Bone marrow (tissue), 2 donors: ENCODE results near the gene AMFR.
"Not testable (repeated sequence)": the region's sequence is repeated elsewhere in the genome, so short reads cannot be mapped to it uniquely, and the experiment has no call there.

Experiments
- DNase-seq, 2 donors: peaks; one replicate each; lab custom pipeline; 2025; lab: John Stamatoyannopoulos, UW

The AMFR gene

DNA sequence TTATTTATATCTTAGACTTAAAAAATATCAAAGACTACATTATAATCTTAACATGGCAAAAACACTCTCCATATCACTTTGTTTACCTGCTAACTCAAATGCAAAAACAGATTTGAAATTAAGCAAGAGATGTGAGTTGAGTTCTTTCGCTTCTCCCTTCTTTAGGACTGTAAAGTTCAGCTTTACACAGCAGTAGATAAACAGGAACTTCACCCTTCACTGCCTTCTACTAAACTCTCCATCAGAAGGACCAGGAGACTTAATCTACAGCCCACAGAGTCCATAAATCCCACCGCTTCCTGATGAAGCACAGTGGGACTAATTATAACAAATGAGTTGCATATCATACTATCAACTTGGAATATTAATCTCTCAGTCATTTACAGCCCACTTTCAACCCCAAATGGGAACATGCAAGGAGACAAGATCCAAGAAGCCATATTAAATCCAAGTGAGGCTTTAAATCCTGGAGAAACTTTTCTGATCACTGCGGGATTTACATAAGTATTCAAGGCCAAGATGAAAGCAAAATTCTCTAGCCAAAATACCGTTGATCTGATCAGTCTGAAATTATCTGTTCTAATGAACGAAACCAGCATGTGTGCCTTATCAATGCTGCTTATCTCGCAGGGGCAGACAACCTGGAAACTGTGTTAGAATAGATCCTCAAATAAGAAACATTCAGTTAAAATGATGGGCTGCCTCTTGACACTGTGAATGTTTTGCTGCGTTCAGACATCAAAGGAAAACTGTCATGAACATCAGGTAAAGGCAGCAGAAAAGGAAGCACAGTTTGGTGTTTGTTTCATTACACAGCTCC is 1.6 kb downstream of the AMFR start:
- no peak for DNase-seq

DNA sequence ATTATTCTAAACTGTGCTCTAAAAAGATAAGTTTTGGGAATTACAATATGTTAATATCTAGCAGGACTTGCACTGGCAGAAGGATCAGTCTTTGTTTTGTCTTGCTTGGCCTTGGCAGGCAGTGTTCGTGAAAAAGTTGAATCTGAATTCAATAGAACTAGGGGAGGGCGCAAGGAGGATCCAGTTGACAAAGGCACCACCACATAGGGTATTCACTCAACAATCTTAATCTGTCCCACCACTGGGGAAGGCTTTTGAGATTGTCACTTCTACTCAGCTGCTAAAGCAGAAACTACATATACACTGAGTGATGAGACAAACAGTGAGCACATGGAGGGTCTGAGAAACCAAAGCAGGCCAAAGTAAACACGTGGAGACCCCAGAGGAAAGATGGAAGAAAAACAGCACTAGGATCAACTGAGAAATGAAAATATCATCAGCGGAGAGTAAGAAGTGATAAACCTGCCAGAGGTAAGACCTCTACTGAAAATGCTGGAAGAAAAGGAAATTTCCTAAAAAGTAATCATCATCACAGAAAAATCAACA is 2.4 kb downstream of the AMFR start:
- DNase-seq, result no peak

DNA sequence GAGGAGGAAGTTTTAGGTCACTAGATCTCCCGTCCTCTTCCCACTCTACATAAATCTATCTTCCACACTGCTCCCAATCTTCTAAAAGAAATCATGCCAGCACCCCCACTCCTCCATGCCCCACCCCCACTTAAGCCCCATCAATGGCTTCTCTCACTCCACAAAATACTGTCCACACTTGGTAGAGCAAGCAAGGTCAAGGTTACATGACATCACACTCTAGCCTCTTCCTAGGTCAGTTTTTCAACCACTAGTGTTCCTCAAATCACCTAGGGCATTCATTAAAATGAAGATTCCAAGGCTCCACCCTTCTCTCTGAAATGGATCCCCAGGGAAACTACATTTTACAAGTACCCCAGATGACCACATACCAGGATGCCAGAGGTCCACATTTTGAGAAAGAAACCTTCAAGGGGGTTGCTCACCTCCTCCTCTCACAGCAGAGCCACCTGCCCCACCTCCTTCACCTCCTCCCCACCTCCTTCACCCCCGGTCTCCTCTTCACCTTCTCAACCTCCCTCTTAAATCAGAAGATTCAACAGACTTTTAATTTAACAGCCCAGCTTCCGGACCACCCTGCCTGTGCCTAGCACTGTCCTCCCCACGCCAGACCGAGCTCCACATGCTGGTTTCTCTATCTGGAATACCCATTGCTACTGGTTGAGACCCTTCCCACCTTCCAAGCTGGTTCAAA is 3.2 kb downstream of the AMFR start:
- no peak for DNase-seq

DNA sequence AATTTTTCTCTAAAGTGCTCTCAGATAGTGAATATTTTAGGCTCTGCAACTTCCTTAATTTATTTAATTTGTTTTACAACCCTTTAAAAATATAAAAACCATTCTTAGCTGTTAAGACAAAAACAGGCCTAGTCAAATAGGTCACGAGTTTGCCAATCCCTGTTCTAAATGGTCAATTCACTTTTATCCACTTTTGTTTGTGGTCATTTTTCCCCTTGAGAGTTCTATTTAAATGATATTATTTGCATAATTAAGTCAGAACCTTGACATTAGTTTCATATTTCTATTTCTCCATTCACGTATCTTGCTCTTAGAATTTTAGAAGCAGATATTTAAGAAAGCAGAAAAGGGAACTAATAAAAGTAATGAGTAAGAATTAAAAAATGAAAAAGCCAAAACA is 4.0 kb downstream of the AMFR start:
- DNase-seq, result no peak

DNA sequence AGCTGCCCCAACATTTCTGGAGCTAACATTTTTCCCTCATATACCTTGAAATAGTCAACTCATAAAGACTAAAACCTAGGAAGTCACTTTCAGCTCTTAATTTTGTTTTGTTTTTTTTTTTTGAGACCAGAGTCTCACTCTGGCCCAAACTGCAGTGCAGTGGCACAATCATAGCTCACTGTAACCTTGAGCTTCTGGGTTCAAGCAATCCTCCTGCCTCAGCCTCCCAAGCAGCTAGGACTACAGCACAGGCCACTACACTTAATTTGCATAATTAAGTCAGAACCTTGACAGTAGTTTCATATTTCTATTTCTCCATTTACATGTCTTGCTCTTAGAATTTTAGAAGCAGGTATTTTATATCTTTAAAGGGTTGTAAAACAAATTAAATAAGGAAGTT is 4.7 kb downstream of the AMFR start:
- DNase-seq, result no peak

DNA sequence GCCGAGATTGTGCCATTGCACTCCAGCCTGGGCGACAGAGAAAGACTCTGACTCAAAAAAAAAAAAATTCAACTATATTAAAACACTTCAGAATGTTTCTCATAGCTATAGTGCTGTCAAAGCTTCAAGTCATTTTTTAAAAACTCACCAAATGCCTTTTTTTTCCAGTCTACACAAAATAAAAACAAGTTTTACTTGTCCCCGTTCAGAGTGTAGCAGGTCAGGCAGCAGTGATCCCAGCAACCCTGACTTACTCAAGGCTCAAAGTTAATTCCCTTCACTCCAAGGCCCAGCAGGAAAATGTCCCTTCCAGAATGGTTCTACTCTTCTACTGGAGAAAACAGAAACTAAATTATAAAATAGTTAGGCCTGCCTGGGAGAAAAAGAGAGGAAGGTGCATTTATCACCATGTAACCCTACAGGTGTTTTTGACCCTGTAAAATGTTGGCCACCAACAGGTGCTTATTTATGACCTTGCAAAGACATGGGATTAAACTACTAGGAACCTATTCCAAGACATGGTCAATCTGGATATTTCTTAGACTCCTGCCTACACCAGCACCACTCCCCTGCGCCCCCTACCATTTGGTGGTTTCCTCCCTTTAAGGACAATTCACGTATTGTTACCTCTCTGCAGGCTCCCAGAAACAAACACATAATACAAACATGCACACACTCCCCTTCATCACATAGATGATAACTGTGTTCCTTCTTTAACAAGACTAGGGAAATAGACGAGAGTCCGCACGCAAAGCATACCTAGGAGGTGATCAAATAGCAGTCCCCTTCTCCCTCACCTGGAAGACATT is 5.4 kb downstream of the AMFR start:
- no peak for DNase-seq

DNA sequence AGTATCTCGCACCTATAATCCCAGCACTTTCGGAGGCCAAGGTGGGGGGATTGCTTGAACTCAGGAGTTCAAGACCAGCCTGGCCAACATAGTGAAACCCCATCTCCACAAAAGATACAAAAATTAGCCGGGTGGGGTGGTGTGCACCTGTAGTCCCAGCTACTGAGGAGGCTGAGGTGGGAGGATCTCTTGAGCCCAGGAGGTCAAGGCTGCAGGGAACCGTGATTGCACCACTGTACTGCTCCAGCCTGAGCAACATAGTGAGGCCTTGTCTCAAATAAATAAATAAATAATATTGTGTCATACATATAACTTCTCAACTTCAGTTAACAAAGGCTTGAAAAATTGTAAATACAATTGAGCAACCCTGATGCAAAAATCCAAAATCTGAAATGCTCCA is 8.2 kb downstream of the AMFR start:
- DNase-seq, result no peak

DNA sequence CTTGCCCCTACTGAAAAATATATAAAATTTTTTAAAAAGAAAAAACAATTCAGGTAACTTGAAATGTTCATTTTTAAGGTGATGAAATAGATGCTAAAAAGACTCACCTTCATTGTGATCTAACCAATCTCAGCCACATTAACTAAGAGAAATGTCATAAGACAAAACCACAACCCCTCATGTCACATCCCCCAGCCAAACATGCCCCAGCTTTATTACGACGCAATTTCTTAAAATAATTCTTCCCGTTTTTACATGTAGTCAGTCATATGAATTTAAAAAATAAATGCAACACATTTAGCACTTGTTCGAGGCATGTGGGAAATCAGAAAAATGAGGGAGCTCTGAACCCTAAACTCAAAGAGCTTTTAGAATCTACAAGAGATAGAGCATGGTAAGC is 9.5 kb downstream of the AMFR start:
- peak in 1 of 2 donors; percentile 23 for DNase-seq

DNA sequence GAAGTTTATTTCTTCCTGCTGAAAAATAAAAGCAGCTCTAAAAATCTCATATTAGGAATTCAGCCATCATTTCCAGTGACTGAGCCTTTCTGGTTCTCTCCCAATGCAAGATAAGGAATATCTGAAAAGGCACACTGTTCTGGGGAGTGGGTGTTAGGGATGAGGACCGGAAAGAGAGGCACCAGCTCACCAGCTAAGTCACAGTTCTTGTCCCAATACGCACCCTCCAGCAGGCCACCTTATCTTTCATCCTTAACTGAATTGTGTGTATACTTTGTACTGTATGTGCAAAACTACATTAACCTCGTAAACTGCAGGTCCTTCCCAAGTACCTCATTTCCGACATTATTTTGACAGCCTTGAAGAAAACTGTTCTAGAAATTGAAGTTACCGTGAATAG is 11.0 kb downstream of the AMFR start:
- no peak for DNase-seq

DNA sequence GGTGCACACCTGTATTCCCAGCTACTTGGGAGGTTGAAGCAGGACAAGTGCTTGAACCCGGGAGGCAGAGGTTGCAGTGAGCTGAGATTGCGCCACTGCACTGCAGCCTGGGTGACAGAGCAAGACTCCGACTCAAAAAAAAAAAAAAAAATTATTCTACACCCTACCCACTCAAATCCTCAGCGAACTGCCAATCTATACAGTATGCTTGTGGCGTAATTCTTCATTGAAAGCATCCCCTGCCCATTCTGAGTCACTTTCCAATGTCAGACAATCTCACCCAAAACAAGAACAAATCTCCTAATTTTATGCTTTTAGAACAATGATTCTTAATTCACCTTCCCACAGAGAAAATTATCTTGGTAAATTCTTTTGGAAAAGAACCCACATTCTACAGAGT is 12.0 kb downstream of the AMFR start:
- DNase-seq, result no peak

DNA sequence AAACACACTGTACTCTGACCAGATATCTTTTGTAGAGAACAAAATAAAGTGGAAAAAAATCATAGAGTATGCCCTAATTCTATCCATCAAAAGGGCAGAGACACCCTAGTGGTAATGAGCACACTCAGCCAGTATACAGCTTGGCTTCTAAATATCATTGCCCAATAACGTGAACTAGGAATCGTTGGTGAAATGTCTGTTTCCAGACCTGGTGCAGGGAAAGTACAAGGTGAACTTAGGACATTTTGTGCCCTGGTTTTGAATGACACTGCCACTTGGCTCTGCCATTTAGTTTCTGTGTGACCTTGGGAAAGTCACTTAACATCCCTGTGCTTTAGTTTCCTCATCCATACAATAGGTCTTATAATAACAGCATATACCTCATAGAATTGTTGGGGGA is 13.7 kb downstream of the AMFR start:
- no peak for DNase-seq

DNA sequence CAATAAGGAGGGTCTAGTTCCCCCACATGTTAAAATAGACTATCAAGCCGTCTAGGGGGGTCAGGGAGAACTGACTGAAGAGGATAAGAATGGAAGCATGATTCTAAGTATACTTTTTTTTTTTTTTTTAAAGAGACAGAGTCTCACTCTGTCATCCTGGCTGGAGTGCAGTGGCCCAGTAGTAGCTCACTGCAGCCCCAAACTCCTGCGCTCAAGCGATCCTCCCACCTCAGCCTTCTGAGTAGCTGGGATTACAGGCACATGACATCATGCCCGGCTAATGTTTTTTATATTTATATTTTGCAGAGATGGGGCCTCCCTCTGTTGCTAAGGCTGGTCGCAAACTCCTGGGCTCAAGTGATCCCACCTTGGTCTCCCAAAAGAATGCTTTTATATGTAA is 14.2 kb downstream of the AMFR start:
- DNase-seq, result no peak

DNA sequence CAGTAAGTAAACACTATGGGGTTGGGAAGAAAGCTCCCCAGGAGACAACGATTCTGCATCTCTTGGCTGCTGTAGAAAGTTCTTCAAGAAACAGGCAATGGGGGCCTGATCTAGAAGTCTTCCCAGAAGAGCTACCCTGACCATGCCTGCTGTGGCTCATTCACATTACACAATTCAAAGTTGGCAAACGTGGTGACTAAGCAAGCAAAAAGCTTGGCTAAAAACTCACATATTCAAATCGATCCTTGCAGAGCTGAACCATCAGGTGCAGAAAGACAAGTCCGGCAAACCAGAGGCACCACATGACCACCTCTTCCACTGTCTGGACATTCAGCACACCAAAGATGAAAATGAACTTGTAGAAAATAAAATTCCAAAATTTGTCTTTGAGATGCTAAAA is 16.1 kb downstream of the AMFR start:
- DNase-seq, result no peak

DNA sequence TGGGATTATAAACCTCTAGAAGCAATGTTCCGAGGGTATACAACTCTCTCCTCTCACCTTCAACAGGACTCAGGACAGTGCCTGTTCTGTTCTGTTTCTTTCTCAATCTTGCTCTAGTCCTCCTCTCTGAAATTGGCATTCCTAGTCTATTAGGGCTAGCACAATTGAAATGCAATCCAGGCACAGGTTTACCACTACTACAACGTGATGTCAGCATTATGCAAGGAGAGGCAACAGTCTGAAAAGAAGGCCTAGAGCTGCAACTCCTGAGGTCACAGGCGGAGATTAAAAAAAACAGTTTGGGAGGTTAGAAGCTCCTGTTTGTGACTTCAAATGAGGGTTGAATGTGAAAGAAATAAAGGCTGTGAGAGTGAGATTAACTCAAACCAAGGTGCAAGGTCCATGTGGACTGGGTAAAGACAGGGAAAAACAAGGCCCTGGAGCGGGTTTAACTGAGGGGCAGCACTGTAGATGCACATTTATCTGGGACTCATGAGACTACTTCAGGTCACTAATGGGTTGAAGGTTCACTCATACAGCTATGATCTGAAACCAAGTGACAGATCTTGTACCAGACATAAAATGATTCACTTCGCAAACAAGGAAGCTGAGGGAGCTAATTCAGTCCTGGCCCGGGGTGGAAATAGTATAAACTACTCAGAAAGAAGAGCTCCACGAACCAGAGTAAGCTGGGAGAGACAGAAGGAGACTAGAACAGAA is 16.8 kb downstream of the AMFR start:
- no peak for DNase-seq

DNA sequence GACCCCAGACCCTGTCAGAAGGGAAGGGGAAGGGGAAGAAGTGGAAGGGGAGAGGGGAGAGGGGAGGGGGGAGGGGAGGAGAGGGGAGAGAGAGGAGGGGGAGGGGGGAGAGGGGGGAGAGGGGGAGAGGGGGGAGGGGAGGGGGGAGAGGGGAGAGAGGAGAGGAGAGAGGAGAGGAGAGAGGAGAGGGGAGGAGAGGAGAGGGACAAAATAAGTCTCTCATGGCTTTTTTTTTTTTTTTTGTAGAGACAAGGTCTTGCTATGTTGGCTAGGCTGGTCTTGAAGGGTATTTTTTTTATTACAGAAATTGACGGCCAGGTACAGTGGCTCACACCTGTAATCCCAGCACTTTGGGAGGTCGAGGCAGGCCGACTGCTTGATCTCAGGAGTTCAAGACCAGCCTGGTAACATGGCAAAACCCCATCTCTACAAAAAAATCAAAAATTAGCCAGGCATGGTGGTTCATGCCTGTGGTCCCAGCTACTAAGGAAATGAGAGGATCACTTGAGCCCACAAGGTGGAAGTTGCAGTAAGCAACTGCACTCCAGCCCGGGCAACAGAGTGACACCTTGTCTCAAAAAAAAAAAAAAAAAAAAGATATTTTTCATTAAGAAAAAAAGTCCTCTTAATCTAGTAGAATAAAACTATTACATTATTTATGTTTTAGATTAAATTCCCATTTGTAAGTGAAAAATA is 19.2 kb downstream of the AMFR start:
- DNase-seq, result no peak

DNA sequence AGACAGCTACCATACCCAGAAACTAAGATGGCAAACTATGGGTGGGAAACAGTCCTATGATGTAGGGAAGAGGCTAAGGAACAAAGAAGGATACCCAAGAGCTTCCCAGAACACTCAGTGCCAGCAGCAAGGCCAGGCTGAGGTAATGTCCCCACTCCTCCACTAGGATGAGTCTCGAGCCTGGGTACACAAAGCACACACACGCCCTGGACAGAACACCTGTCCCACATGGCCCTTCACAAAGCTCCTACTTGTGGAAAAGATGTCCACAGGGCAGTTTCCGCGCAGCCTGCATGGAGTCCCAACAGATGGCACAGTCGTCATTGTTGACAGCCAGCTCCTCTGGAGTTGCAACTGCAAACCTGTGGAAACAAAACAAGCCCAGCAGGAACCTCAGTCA is 23.9 kb downstream of the AMFR start:
- no peak for DNase-seq

DNA sequence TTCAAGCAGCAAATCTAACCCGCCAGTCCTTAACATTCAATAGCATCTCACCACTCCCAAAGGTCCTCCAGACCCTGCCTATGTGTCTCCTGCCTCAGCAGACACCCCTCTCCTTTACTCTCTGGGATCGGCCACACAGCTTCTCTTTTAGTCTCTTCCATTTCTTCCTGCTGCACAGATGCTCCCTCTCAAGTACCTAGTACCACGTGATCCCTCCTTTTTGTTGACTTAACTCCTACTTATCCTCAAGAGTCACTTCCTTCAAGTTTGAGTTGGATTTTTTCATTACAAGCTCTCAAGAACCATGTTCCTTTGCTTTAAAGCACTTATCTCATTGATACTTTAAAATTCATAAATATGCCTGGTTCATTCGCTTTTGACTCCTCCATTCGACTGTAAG is 24.9 kb downstream of the AMFR start:
- no peak for DNase-seq

DNA sequence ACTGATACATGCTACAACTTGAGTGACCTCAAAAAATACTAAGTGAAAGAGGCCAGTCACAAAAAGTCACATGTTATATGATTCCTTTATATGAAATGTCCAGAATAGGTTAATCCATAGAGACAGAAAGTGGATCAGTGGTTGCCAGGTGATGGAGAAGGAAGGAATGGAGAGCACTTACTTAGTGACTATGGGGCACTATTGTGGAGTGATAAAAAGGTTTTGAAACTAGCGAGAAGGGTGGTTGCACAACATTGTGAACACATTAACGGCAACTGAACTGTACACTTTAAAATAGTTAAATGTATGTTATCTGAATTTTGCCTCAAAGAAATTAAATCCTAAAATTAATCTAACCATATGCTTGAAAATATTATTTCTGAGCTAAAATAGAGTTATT is 25.9 kb downstream of the AMFR start:
- no peak for DNase-seq

DNA sequence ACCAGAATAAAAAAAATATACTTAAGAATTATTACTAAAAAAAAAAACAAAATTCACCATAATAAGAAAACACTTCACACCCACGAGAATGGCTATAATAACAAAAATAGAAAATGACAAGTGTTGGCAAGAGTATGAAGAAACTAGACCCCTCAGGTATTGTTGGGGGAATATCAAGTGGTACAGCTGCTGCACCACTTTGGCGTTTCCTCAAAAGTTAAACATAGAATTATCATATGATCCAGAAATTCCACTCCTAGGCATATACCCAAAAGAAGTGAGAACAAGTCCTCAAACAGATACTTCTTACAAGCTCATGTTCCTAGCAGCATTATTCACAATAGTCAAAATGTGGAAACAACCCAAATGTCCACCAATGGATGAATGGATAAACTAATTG is 26.3 kb downstream of the AMFR start:
- DNase-seq, result no peak

DNA sequence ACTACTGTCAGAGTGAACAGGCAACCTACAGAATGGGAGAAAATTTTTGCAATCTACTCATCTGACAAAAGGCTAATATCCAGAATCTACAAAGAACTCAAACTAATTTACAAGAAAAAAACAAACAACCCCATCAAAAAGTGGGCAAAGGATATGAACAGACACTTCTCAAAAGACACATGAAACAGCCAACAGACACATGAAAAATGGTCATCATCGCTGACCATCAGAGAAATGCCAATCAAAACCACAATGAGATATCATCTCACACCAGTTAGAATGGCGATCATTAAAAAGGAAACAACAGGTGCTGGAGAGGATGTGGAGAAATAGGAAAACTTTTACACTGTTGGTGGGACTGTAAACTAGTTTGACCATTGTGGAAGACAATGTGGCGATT is 28.6 kb downstream of the AMFR start:
- DNase-seq, result not testable (repeated sequence)

DNA sequence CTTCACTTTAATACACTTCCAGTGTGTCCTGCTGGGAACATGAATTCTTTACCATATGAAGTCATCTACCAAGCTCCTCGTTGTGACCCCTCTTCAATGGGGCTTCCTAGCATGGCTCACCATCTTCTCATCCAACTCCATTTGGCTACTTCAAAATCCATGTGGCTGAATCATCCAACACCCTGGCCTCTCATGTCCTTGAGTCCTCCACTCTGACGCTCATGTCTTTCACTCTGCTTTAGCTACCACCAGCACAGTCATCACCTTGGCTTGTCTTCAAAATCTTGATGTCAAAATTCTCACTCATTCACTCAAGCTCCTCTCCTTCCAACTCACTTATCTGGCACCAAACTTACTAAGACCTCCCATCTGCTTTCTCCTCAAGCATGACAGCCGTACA is 35.8 kb downstream of the AMFR start:
- no peak for DNase-seq
